T-helper 1 cell (primary cell): Measurements from ENCODE around the gene KIAA1755.
A peak's percentile ranks its signal among the peaks of the same experiment; 100 is the strongest.

ENCODE experiments used
- DNase-seq, 5 donors: peaks; one replicate each; pipeline ENCODE4 v3.0.0-alpha.2; 2012 to 2020
- total RNA-seq, 4 donors: gene quantifications; one replicate each; lab custom pipeline; 2026; lab: John Stamatoyannopoulos, UW

KIAA1755 gene
- total RNA-seq: 0 reads per million in 4 donors

- DNase-seq: no peak
Measured at GRCh38 chr20:38260378-38261053, at the start of gene KIAA1755. Gene KIAA1755 (minus strand): TSS chr20:38260735. CDS start chr20:38260500, 235 bp downstream.

- DNase-seq: no peak
Measured at GRCh38 chr20:38308447-38308846, 47.9 kb upstream of the KIAA1755 start.

GRCh38 chr20:38308047-38308438 lies 47.5 kb upstream of the KIAA1755 start:
- no peak for DNase-seq

- DNase-seq: no peak
Measured at GRCh38 chr20:38307371-38308046, 47.0 kb upstream of the KIAA1755 start.

- DNase-seq: no peak
Measured at GRCh38 chr20:38306379-38306778, 45.8 kb upstream of the KIAA1755 start.

- no peak for DNase-seq
Measured at GRCh38 chr20:38305541-38305940, 45.0 kb upstream of the KIAA1755 start.

- peak in 1 of 5 donors; percentile 8 for DNase-seq
Measured at GRCh38 chr20:38304845-38305447, 44.4 kb upstream of the KIAA1755 start.

GRCh38 chr20:38303908-38304379 lies 43.4 kb upstream of the KIAA1755 start, which contains the start of gene BPI:
Gene BPI (plus strand): TSS chr20:38304156. CDS start chr20:38304224, 68 bp downstream.
- no peak for DNase-seq

GRCh38 chr20:38302786-38303185 lies 42.3 kb upstream of the KIAA1755 start:
- no peak for DNase-seq

- DNase-seq: no peak
Measured at GRCh38 chr20:38301309-38301708, 40.8 kb upstream of the KIAA1755 start.

GRCh38 chr20:38300438-38300837 lies 39.9 kb upstream of the KIAA1755 start:
- no peak for DNase-seq

GRCh38 chr20:38299963-38300362 lies 39.4 kb upstream of the KIAA1755 start:
- no peak for DNase-seq

- no peak for DNase-seq
Measured at GRCh38 chr20:38298768-38299288, 38.3 kb upstream of the KIAA1755 start.

GRCh38 chr20:38297916-38298674 lies 37.6 kb upstream of the KIAA1755 start:
- no peak for DNase-seq

GRCh38 chr20:38296433-38296832 lies 35.9 kb upstream of the KIAA1755 start:
- DNase-seq: no peak

- no peak for DNase-seq
Measured at GRCh38 chr20:38295811-38296210, 35.3 kb upstream of the KIAA1755 start.

GRCh38 chr20:38294076-38294591 lies 33.6 kb upstream of the KIAA1755 start:
- DNase-seq: no peak

GRCh38 chr20:38293491-38294065 lies 33.0 kb upstream of the KIAA1755 start:
- no peak for DNase-seq

GRCh38 chr20:38291966-38292365 lies 31.4 kb upstream of the KIAA1755 start:
- no peak for DNase-seq

GRCh38 chr20:38290829-38291814 lies 30.6 kb upstream of the KIAA1755 start:
- DNase-seq: no peak
